ENCODE measurements around the gene FBXL12. TPM values are rescaled to one million over a fixed set of nuclear protein-coding genes. Genes with fewer than 3 reads are reported as not detected.
"Not testable (repeated sequence)": the region's sequence is repeated elsewhere in the genome, so short reads cannot be mapped to it uniquely, and the experiment has no call there.

FBXL12 gene
- total RNA-seq, 1 donor from 2014 or later: 6.5 TPM

- peak; percentile 74 for FAIRE-seq
- peak; percentile 65 to 70 for DNase-seq (ENCODE audit: low spot score in 2 of 2)
These were observed 22.6 kb downstream of the FBXL12 start for GRCh38 chr19:9796113-9796773.

- FAIRE-seq: no peak
- DNase-seq (ENCODE audit: low spot score in 2 of 2): no peak
These were observed 25.7 kb downstream of the FBXL12 start for GRCh38 chr19:9793071-9793591.

- no peak for FAIRE-seq
- DNase-seq (ENCODE audit: low spot score in 2 of 2): peak; percentile 82 to 87
These were observed 26.4 kb downstream of the FBXL12 start for GRCh38 chr19:9792206-9793070.

- DNase-seq (ENCODE audit: low spot score in 2 of 2) (peak; percentile 83 to 88), FAIRE-seq (no peak)
These were observed 27.2 kb downstream of the FBXL12 start for GRCh38 chr19:9791552-9792205.

- FAIRE-seq; DNase-seq (ENCODE audit: low spot score in 2 of 2): not testable (repeated sequence)
These were observed 27.9 kb downstream of the FBXL12 start for GRCh38 chr19:9791073-9791367.

GRCh38 chr19:9789579-9789978 lies 29.3 kb downstream of the FBXL12 start:
- not testable (repeated sequence) for FAIRE-seq; DNase-seq (ENCODE audit: low spot score in 2 of 2)

GRCh38 chr19:9789066-9789465 lies 29.8 kb downstream of the FBXL12 start:
- no peak for DNase-seq (ENCODE audit: low spot score in 2 of 2)

GRCh38 chr19:9788604-9789003 lies 30.3 kb downstream of the FBXL12 start:
- not testable (repeated sequence) for FAIRE-seq; DNase-seq (ENCODE audit: low spot score in 2 of 2)

More at GRCh38 chr19:9789066-9789465, 29.8 kb downstream of the FBXL12 start:
- no peak for FAIRE-seq

GRCh38 chr19:9786819-9787218 lies 32.1 kb downstream of the FBXL12 start:
- FAIRE-seq (no peak), DNase-seq (ENCODE audit: low spot score in 2 of 2) (no peak)

GRCh38 chr19:9786342-9786741 lies 32.5 kb downstream of the FBXL12 start:
- DNase-seq (ENCODE audit: low spot score in 2 of 2): no peak
- no peak for FAIRE-seq

- FAIRE-seq (no peak), DNase-seq (ENCODE audit: low spot score in 2 of 2) (peak; percentile 73 to 91)
These were observed 33.2 kb downstream of the FBXL12 start for GRCh38 chr19:9785367-9786331.

GRCh38 chr19:9784163-9784496 lies 34.7 kb downstream of the FBXL12 start:
- not testable (repeated sequence) for FAIRE-seq; DNase-seq (ENCODE audit: low spot score in 2 of 2)

- DNase-seq (ENCODE audit: low spot score in 2 of 2) (no peak), FAIRE-seq (no peak)
These were observed 36.5 kb downstream of the FBXL12 start for GRCh38 chr19:9782338-9782737.

GRCh38 chr19:9768175-9769112 lies 50.4 kb downstream of the FBXL12 start, which contains the start of gene ZNF846:
ZNF846 (minus strand) TSS chr19:9768738; CDS start chr19:9764950, 3,788 bp downstream.
- FAIRE-seq: no peak

More at GRCh38 chr19:9768175-9769112, 50.4 kb downstream of the FBXL12 start, which contains the start of gene ZNF846:
- DNase-seq (ENCODE audit: low spot score in 2 of 2): peak; percentile 83 to 92

Data from frontal cortex (tissue), 4 donors.